Endometrium (tissue), 2 donors: ENCODE measurements around the gene SMTN.

Experiments used
- FAIRE-seq: peaks from 2 replicates; lab custom pipeline; 2012; peaks lifted over from hg19 to GRCh38; lab: Jason Lieb, UNC
- donor health status: control.
- donor health status: control.

The SMTN gene

GRCh38 chr22:31127181-31127772, 46.2 kb downstream of the SMTN start:
- FAIRE-seq: no peak

- FAIRE-seq: no peak
Measured at GRCh38 chr22:31128156-31128555, 47.0 kb downstream of the SMTN start.

DNA sequence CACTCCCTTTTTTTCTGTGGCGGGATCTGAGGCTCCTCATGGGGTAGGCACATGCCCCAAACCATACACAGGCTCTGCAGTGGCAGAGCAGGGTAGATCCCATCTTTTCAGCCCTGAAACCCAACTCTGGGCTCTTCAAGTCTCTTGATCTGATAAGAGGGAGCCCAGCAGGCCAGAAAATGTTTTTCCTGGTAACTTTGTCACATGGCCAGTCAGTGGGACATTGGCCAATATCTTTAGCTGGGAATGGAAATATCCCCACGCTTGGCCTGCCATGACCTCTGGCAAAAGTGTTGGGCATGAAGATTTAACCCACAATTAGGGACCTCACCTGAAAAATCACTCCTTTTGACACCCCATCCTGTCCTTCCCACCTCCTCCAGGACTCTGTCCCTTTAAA, 49.8 kb downstream of the SMTN start:
- no peak for FAIRE-seq

- no peak for FAIRE-seq
Measured at GRCh38 chr22:31133911-31134310, 52.8 kb downstream of the SMTN start.

DNA sequence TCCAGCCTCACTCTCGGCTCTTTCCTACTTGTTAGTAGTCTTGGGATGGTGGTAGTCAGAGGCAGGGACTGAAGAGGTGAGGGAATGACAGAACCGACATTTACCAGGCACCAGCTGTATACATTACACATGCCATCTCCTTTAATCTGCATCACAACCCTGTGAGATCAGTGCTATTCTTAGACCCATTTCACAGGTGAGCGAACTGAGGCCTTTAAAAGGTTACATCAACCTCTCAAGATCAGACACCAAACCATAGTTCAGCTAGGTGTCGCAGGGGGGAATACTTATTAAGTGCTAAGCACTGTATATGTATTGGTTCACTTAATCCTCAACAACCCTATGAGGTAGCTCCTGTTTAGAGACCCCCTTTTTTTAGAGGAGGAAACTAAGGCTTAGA, 53.6 kb downstream of the SMTN start:
- FAIRE-seq: no peak

DNA sequence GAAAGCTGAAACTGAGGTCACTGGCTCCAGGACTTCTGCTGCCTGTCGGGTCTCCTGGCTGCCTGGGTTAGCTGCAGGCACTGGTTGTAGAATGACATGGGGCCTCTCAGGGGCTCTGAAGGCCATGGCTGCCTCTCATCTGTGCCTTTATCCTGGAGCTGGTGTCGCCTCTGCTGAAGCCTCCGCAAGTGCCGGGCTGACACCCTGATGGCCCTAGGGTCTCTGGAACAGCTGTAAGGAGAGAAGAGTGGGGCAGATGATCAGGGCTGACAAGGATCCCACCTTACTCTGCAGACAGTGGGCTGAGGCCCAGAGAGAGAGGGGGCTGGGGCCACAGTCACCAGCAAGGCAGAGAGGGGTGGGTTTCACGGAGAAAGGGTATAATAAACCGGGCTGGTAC, 54.6 kb downstream of the SMTN start:
- no peak for FAIRE-seq

DNA sequence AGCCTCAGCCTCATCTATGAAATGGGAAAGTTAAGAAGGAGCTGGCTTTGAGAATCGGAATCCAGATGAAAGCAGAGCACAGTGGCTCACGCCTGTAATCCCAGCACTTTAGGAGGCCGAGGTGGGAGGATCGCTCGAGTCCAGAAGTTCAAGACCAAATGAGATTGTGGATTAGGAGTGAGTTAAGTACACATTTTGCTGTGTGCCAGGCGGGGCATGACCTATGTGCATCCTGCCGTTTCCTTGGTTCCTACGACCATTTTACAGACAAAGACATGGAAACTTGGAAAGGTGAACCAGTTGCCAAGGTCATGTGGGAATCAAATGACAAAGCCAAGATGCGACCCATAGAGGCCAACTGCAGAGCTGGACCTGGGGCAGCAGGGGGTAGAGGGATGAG, 55.0 kb downstream of the SMTN start:
- FAIRE-seq: no peak

DNA sequence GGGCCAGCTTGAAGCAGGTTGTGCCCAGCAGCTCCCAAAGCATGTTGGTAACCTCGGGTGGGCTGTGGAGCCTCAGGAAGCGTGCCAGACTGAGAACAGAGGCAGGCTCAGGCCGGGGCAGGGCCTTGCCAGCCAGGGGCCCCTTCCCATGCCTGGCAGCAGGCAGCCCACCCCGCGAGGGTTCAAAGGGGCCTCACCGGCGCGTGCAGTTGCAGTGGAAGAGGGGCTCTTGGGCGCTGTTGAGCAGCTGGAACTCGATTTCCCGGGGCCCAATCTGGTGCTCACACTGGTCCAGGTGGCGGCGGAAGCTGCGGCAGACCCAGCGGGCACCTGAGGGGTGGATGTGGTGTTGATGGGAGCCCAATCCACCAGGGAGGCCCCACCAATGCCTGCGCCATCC, 55.6 kb downstream of the SMTN start:
- FAIRE-seq: no peak

GRCh38 chr22:31137721-31138120, 56.6 kb downstream of the SMTN start:
- no peak for FAIRE-seq

- no peak for FAIRE-seq
Measured at GRCh38 chr22:31138126-31138525, 57.0 kb downstream of the SMTN start.

- FAIRE-seq: no peak
Measured at GRCh38 chr22:31139066-31139465, 57.9 kb downstream of the SMTN start.

GRCh38 chr22:31139866-31140716, 59.0 kb downstream of the SMTN start, which contains the start of gene PLA2G3:
Gene PLA2G3, minus strand, starts transcription at chr22:31140508. Its CDS starts 154 bp downstream, at chr22:31140354.
- no peak for FAIRE-seq

GRCh38 chr22:31140746-31141145, 59.6 kb downstream of the SMTN start:
- FAIRE-seq: no peak

DNA sequence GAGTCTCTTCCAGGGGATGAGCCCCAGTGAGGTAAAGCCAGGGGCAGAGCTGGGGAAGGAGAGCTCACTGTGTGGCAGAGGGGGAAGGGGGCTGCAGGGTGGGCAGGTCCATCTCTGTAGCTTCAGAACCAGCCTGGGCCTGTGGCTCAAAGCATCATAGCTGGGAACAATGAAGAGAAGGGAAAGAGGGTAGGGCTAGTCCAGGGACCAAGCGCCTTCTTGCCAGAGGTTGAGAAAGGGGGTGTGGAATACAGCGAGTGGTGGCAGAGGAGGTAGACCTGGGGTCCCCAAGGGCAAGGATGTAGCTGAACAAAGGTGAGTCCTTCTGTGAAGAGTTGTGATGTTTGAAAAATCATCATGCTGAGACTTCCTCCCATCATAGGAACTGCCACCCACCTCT, 60.4 kb downstream of the SMTN start:
- no peak for FAIRE-seq

DNA sequence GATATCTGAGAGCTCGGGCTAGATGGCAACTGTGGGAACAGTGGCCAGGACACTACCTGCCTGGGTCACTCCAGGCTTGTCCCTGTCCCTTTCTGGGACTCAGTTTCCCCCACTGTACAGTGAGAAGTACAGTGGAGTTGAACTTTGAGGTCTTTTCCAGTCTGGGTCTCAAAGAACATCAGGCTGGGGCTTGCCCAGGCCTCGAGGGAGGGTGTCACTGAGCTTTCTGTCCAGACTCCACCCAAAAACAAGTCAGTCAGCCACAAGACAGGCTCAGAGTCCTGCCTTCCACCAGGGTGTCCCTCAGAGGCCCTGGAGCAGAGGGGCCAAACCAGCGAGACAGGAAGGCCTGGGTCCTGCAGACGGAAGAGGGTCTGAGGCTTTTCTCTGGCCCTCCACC, 61.2 kb downstream of the SMTN start:
- FAIRE-seq: no peak

- no peak for FAIRE-seq
Measured at GRCh38 chr22:31143038-31143437, 61.9 kb downstream of the SMTN start.

GRCh38 chr22:31143537-31143936, 62.4 kb downstream of the SMTN start:
- no peak for FAIRE-seq

- FAIRE-seq: no peak
Measured at GRCh38 chr22:31144223-31144622, 63.1 kb downstream of the SMTN start.

- FAIRE-seq: no peak
Measured at GRCh38 chr22:31148488-31148887, 67.4 kb downstream of the SMTN start.

DNA sequence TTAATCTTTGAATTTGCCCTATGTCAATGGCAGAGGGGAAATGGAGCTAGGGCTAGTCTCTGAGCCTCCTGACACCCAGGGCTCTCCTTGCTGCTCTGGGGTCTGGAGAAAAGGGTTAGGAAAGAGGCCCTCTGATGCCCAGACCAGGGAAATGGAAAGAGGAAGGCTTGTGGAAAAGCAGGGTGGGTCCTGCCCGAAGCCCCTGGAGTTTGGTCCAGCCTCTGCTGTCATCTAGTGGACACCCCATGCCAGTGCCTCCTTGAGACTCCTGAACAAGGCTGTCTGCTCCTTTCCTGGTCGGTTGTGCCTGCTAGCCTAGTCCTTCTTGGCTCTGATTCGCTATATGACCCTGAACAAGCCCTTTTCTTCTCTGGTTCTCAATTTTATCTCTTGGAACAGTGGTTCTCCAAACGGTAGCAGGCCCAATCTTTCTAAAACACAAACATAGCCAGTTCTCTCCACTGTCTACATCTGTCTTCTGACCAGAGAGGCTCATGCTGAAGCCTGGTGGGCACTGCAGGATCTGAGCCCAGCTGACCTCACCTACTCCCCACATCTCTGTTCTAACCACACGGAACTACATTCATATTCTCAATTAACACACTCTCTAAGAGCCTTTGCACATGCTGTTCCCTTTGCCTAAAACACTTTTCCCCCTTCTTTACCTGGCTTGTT, 68.0 kb downstream of the SMTN start:
- no peak for FAIRE-seq

DNA sequence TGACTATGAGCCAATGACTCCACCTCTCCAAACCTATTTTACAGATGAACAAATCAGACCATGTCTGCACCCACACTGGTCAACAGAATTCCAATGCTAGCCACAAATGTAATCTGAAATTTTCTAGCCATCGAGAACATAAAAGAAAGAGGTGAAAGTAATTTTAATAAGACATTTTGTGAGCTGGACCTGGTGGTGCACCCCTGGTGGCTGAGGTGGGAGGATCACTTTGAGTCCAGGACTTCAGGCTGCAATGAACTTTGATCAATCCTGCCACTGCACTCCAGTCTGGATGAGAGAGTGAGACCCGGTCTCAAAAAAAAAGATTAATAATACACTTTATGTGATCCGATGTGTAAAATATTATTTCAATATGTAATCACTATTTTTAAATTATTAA, 69.5 kb downstream of the SMTN start:
- FAIRE-seq: no peak

GRCh38 chr22:31151872-31152271, 70.8 kb downstream of the SMTN start:
- no peak for FAIRE-seq

GRCh38 chr22:31153357-31153756, 72.2 kb downstream of the SMTN start:
- FAIRE-seq: no peak
